Epidermal melanocyte (primary cell): Measurements from ENCODE around the gene LITAFD.
"Not testable (repeated sequence)": the region's sequence is repeated elsewhere in the genome, so short reads cannot be mapped to it uniquely, and the experiment has no call there.

Experiments
- DNase-seq: peaks from one replicate; pipeline ENCODE4 v3.0.0; 2011; ENCODE audit warnings: low spot score; ENCODE audit not compliant: insufficient read length

Gene LITAFD

GRCh38 chr16:8893976-8894690 lies 12.0 kb downstream of the LITAFD start:
- DNase-seq = no peak

GRCh38 chr16:8894736-8895334 lies 12.7 kb downstream of the LITAFD start:
- no peak for DNase-seq

- no peak for DNase-seq
Observed at GRCh38 chr16:8898660-8899318, 16.6 kb downstream of the LITAFD start.

GRCh38 chr16:8899709-8900317 lies 17.7 kb downstream of the LITAFD start:
- DNase-seq = no peak

GRCh38 chr16:8900343-8900742 lies 18.2 kb downstream of the LITAFD start:
- no peak for DNase-seq

- DNase-seq = no peak
Observed at GRCh38 chr16:8901320-8901861, 19.2 kb downstream of the LITAFD start.

GRCh38 chr16:8903004-8903403 lies 20.9 kb downstream of the LITAFD start:
- no peak for DNase-seq

- DNase-seq = no peak
Observed at GRCh38 chr16:8904018-8904430, 21.9 kb downstream of the LITAFD start.

- DNase-seq = no peak
Observed at GRCh38 chr16:8905168-8905762, 23.1 kb downstream of the LITAFD start.

- no peak for DNase-seq
Observed at GRCh38 chr16:8905795-8906591, 23.8 kb downstream of the LITAFD start.

GRCh38 chr16:8907096-8907495 lies 24.9 kb downstream of the LITAFD start:
- no peak for DNase-seq

GRCh38 chr16:8908810-8909468 lies 26.8 kb downstream of the LITAFD start:
- DNase-seq = no peak

- DNase-seq = no peak
Observed at GRCh38 chr16:8910811-8911210, 28.7 kb downstream of the LITAFD start.

- no peak for DNase-seq
Observed at GRCh38 chr16:8912793-8913192, 30.6 kb downstream of the LITAFD start.

- DNase-seq = no peak
Observed at GRCh38 chr16:8914098-8914497, 31.9 kb downstream of the LITAFD start.

GRCh38 chr16:8915722-8916301 lies 33.7 kb downstream of the LITAFD start:
- DNase-seq = no peak

- DNase-seq = no peak
Observed at GRCh38 chr16:8916541-8917225, 34.5 kb downstream of the LITAFD start.

- not testable (repeated sequence) for DNase-seq
Observed at GRCh38 chr16:8917336-8917735, 35.2 kb downstream of the LITAFD start.
